Progenitor cell of endocrine pancreas (in vitro differentiated cells): Measurements from ENCODE around the gene OTP. TPM values are rescaled to one million over a fixed set of nuclear protein-coding genes. Genes with fewer than 3 reads are reported as not detected.

ENCODE experiments used
- DNase-seq: peaks from one replicate; pipeline ENCODE4 v3.0.0; 2021; ENCODE audit warnings: low spot score; ENCODE audit not compliant: unreplicated experiment
- H3K27ac Mint-ChIP-seq: 2 replicates; pipeline ENCODE4 v1.8.0; 2021; ENCODE audit warnings: mild to moderate bottlenecking, moderate library complexity, mixed read lengths
- H3K27me3 Mint-ChIP-seq: 2 replicates; pipeline ENCODE4 v1.8.0; 2021; ENCODE audit warnings: mixed read lengths
- H3K36me3 Mint-ChIP-seq: 2 replicates; pipeline ENCODE4 v1.8.0; 2022; ENCODE audit warnings: mixed read lengths; ENCODE audit not compliant: insufficient read depth
- H3K4me1 Mint-ChIP-seq: 2 replicates; pipeline ENCODE4 v1.8.0; 2021; ENCODE audit warnings: low read depth, mixed read lengths
- H3K4me3 Mint-ChIP-seq: 2 replicates; pipeline ENCODE4 v1.8.0; 2021; ENCODE audit warnings: low read depth, mild to moderate bottlenecking, moderate library complexity, mixed read lengths
- H3K9me3 Mint-ChIP-seq: 2 replicates; pipeline ENCODE4 v1.8.0; 2021; ENCODE audit warnings: low read depth, mixed read lengths
- CTCF ChIP-seq: fragments of 200-600 bp; sonication (generic); IDR thresholded peaks from one replicate; pipeline ENCODE4 v1.5.0; 2021; ENCODE audit warnings: antibody characterized with exemption, mild to moderate bottlenecking; ENCODE audit not compliant: unreplicated experiment
- total RNA-seq: library from RNA; stranded (reverse); gene quantifications from 2 replicates; pipeline ENCODE4 v1.2.1, GENCODE V29; 2021

Gene OTP
- total RNA-seq, 1 donor from 2014 or later = not detected

GRCh38 chr5:77642738-77643653 lies 4.5 kb upstream of the OTP start:
- Mint-ChIP-seq H3K36me3 (no peaks in the 10 kb centered on the region), H3K27ac (peak overlapping the region; percentile 84), H3K27me3 (peaks cover 94% of the 10 kb centered on the region), H3K4me1 (peaks cover 7% of the 10 kb centered on the region), H3K9me3 (no peaks in the 10 kb centered on the region), H3K4me3 (no peak overlapping the region)
- DNase-seq = no peak
- no peak for TF ChIP-seq CTCF

- no peaks in the 10 kb centered on the region for H3K9me3 Mint-ChIP-seq
- no peaks in the 10 kb centered on the region for H3K36me3 Mint-ChIP-seq
- H3K27ac Mint-ChIP-seq = no peak overlapping the region
- DNase-seq = no peak
- peaks cover 94% of the 10 kb centered on the region for H3K27me3 Mint-ChIP-seq
- peaks cover 7% of the 10 kb centered on the region for H3K4me1 Mint-ChIP-seq
- H3K4me3 Mint-ChIP-seq = no peak overlapping the region
- TF ChIP-seq CTCF = no peak
Measured at GRCh38 chr5:77641963-77642737, 3.6 kb upstream of the OTP start.

- Mint-ChIP-seq H3K36me3 (no peaks in the 10 kb centered on the region), H3K27ac (no peak overlapping the region), H3K4me1 (peaks cover 7% of the 10 kb centered on the region), H3K27me3 (peaks cover 92% of the 10 kb centered on the region), H3K9me3 (no peaks in the 10 kb centered on the region), H3K4me3 (no peak overlapping the region)
- no peak for TF ChIP-seq CTCF
- DNase-seq = no peak
Measured at GRCh38 chr5:77641397-77641943, 3.0 kb upstream of the OTP start.

- no peaks in the 10 kb centered on the region for H3K36me3 Mint-ChIP-seq
- H3K4me1 Mint-ChIP-seq = peaks cover 7% of the 10 kb centered on the region
- H3K9me3 Mint-ChIP-seq = no peaks in the 10 kb centered on the region
- H3K4me3 Mint-ChIP-seq = no peak overlapping the region
- no peak for TF ChIP-seq CTCF
- H3K27me3 Mint-ChIP-seq = peaks cover 92% of the 10 kb centered on the region
- DNase-seq = no peak
- no peak overlapping the region for H3K27ac Mint-ChIP-seq
Measured at GRCh38 chr5:77640589-77641396, 2.3 kb upstream of the OTP start.
